Measurements from ENCODE around the gene KIF3C. TPM values are rescaled to one million over a fixed set of nuclear protein-coding genes. Genes with fewer than 3 reads are reported as not detected.

KIF3C gene
- total and polyA plus RNA-seq, 2 experiments from 2014 or later: 7.0 to 7.2 TPM

DNA sequence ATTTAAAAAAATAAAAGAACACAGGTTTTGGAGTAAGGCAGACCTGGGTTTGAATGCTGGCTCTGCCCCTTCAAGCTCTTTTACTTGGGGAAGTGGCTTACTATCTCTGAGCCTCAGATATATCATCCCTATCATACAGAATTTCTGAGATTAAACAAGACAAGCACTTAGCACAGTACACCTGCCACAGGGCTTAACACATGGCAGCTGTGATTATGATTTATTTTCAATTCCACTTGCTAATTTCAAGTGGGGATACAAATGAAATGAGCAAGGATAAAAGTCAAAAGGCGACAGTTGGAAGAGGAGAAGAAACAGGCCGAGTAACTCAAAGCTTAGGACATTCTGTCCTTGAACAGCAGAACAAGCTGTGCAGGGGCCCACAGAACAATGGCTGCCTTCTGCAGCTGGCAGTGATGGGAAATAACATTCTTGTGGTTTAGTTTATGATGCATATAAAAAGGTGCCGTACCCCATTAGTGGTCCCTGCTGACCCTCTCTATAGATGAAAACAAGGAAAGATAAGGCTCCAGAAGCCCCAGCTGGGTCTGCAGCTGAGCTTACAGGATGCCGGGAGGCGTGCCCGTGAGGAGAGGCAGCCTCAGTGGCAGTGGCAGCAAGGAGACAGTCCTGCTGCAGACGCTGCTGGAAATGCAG is 45.3 kb downstream of the KIF3C start:
- Histone ChIP-seq H3K4me1 (ENCODE audit: insufficient read depth) (no peaks in the 10 kb centered on the region), H3K36me3 (ENCODE audit: low read depth) (no peaks in the 10 kb centered on the region), H3K79me2 (ENCODE audit: insufficient read depth) (no peaks in the 10 kb centered on the region), H2AFZ (no peak overlapping the region), H3F3A (ENCODE audit: insufficient read depth) (no peaks in the 10 kb centered on the region), H3K9me3 (ENCODE audit: low read depth) (no peaks in the 10 kb centered on the region), H3K27me3 (replicated peaks; ENCODE audit: insufficient read depth) (no peaks in the 10 kb centered on the region), H3K9me2 (ENCODE audit: insufficient read depth) (no peaks in the 10 kb centered on the region), H3K4me2 (ENCODE audit: unreplicated experiment) (no peak overlapping the region), H3K4me3 (no peak overlapping the region), H3K27ac (no peak overlapping the region), H4K20me1 (ENCODE audit: insufficient read depth) (no peaks in the 10 kb centered on the region), H3K9ac (no peak overlapping the region)
- 83 to 87% methylated on average over 7 of the region's 7 CpGs for WGBS, 2 experiments (ENCODE audit: low coverage in 1 of 2, low lambda C conversion rate in 2 of 2, missing lambda C conversion rate in 2 of 2)
- TF ChIP-seq EZH2 (IDR thresholded peaks at IDR 0.05; ENCODE audit: insufficient read depth, poor library complexity, severe bottlenecking): no peak
- TF ChIP-seq EZH2phosphoT487 (IDR thresholded peaks at IDR 0.05; ENCODE audit: insufficient read depth, low read depth): no peak
- in situ Hi-C loops (cut with MboI): no loop called here
- DNase-seq: no peak

DNA sequence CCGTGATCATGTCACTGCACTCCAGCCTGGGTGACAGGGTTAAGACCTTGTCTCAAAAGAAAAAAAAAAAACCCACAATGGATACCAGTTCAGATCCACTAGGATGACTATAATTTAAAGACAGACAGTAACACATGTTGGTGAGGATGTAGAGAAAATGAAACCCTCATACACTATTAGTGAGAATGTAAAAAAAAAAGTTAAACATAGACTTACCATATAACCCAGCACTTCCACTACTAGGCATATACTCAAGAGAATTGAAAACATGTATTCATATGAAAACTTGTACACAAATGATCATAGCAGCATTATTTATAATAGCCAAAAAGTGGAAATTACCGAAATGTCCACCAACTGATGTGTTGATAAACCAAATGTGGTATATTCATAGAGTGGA is 48.7 kb downstream of the KIF3C start:
- H3K79me2 ChIP-seq (ENCODE audit: insufficient read depth): no peaks in the 10 kb centered on the region
- no peaks in the 10 kb centered on the region for H3K27me3 ChIP-seq (replicated peaks; ENCODE audit: insufficient read depth)
- H4K20me1 ChIP-seq (ENCODE audit: insufficient read depth): no peaks in the 10 kb centered on the region
- no peak overlapping the region for H3K4me2 ChIP-seq (ENCODE audit: unreplicated experiment)
- H3F3A ChIP-seq (ENCODE audit: insufficient read depth): no peaks in the 10 kb centered on the region
- no peak overlapping the region for H3K9ac ChIP-seq
- no peak overlapping the region for H2AFZ ChIP-seq
- no peaks in the 10 kb centered on the region for H3K9me3 ChIP-seq (ENCODE audit: low read depth)
- in situ Hi-C loops (cut with MboI): no loop called here
- no peaks in the 10 kb centered on the region for H3K9me2 ChIP-seq (ENCODE audit: insufficient read depth)
- H3K36me3 ChIP-seq (ENCODE audit: low read depth): no peaks in the 10 kb centered on the region; the same call in 1 of the 2 replicates
- no peaks in the 10 kb centered on the region for H3K4me1 ChIP-seq (ENCODE audit: insufficient read depth)
- WGBS, 2 experiments (ENCODE audit: low coverage in 1 of 2, low lambda C conversion rate in 2 of 2, missing lambda C conversion rate in 2 of 2): 96 to 100% methylated on average over 2 of the region's 2 CpGs
- TF ChIP-seq EZH2phosphoT487 (IDR thresholded peaks at IDR 0.05; ENCODE audit: insufficient read depth, low read depth) (no peak), EZH2 (IDR thresholded peaks at IDR 0.05; ENCODE audit: insufficient read depth, poor library complexity, severe bottlenecking) (no peak)
- no peak for DNase-seq
- no peak overlapping the region for H3K27ac ChIP-seq
- H3K4me3 ChIP-seq: no peak overlapping the region

DNA sequence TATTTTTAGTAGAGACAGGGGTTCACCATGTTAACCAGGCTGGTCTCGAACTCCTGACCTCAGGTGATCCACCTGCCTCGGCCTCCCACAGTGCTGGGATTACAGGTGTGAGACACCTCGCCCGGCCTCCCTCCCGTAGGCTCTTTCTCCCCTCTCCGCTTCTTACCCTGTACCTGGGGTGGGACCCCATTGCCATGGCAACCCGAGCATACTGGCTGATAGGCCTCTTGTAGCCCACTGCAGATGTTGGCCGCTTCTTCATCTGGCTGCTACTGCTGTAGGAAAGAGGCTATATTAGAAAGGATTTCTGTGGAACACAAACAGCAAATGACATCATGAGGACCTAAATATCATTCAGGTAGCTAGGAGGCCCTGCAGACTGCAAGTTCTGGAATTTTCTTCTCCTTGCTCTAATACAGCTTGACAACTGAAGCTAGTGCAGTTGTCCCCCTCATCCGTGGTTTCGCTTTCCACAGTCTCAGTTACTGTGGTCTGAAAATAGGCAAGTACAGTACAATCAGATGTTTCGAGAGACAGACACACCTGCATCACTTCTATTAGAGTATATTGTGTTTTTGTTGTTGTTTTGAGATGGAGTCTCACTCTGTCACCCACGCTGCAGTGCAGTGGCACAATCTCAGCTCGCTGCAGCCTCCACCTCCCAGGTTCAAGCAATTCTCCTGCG is 52.4 kb downstream of the KIF3C start:
- H3K4me2 ChIP-seq (ENCODE audit: unreplicated experiment): no peak overlapping the region
- no peak overlapping the region for H3K4me3 ChIP-seq
- H2AFZ ChIP-seq: no peak overlapping the region
- 95 to 97% methylated on average over 14 of the region's 14 CpGs for WGBS, 2 experiments (ENCODE audit: low coverage in 1 of 2, low lambda C conversion rate in 2 of 2, missing lambda C conversion rate in 2 of 2)
- no peak for DNase-seq
- no peaks in the 10 kb centered on the region for H3K9me3 ChIP-seq (ENCODE audit: low read depth)
- no peaks in the 10 kb centered on the region for H3K4me1 ChIP-seq (ENCODE audit: insufficient read depth)
- H3F3A ChIP-seq (ENCODE audit: insufficient read depth): no peaks in the 10 kb centered on the region
- no peaks in the 10 kb centered on the region for H3K9me2 ChIP-seq (ENCODE audit: insufficient read depth)
- H3K79me2 ChIP-seq (ENCODE audit: insufficient read depth): no peaks in the 10 kb centered on the region
- no peaks in the 10 kb centered on the region for H4K20me1 ChIP-seq (ENCODE audit: insufficient read depth)
- H3K9ac ChIP-seq: no peak overlapping the region
- H3K27ac ChIP-seq: no peak overlapping the region
- H3K27me3 ChIP-seq (replicated peaks; ENCODE audit: insufficient read depth): no peaks in the 10 kb centered on the region
- TF ChIP-seq EZH2phosphoT487 (IDR thresholded peaks at IDR 0.05; ENCODE audit: insufficient read depth, low read depth) (no peak), EZH2 (IDR thresholded peaks at IDR 0.05; ENCODE audit: insufficient read depth, poor library complexity, severe bottlenecking) (no peak)
- in situ Hi-C loops (cut with MboI): no loop called here
- H3K36me3 ChIP-seq (ENCODE audit: low read depth): no peaks in the 10 kb centered on the region; the same call in 1 of the 2 replicates

DNA sequence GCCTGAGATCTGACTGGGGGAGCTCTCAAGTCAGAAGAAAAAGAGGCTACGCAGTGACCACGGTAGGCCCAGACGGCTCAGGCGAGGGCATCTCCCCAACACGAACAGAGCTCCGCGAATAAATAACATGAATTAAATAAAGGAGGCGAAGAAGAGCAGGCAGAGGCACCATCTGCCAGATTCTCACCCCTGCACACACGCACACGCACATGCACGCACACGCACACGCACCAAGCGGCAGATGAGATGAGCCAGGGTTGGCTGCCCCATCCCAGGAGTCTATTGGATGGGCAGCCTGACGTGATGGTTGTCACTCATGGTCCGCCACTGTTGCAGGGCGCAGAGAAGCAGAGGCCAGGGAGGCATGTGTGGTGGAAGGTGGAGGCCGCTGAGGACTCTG is 53.6 kb downstream of the KIF3C start:
- Histone ChIP-seq H2AFZ (no peak overlapping the region), H3K9ac (no peak overlapping the region), H4K20me1 (ENCODE audit: insufficient read depth) (no peaks in the 10 kb centered on the region), H3K9me3 (ENCODE audit: low read depth) (no peaks in the 10 kb centered on the region), H3K27ac (no peak overlapping the region), H3K4me2 (ENCODE audit: unreplicated experiment) (no peak overlapping the region), H3K4me1 (ENCODE audit: insufficient read depth) (no peaks in the 10 kb centered on the region), H3K9me2 (ENCODE audit: insufficient read depth) (no peaks in the 10 kb centered on the region), H3F3A (ENCODE audit: insufficient read depth) (no peaks in the 10 kb centered on the region), H3K36me3 (ENCODE audit: low read depth) (no peaks in the 10 kb centered on the region; the same call in 1 of the 2 replicates), H3K79me2 (ENCODE audit: insufficient read depth) (no peaks in the 10 kb centered on the region), H3K4me3 (no peak overlapping the region), H3K27me3 (replicated peaks; ENCODE audit: insufficient read depth) (no peaks in the 10 kb centered on the region)
- WGBS, 2 experiments (ENCODE audit: low coverage in 1 of 2, low lambda C conversion rate in 2 of 2, missing lambda C conversion rate in 2 of 2): 96 to 98% methylated on average over 18 of the region's 18 CpGs
- TF ChIP-seq EZH2phosphoT487 (IDR thresholded peaks at IDR 0.05; ENCODE audit: insufficient read depth, low read depth) (no peak), EZH2 (IDR thresholded peaks at IDR 0.05; ENCODE audit: insufficient read depth, poor library complexity, severe bottlenecking) (no peak)
- in situ Hi-C loops (cut with MboI): no loop called here
- no peak for DNase-seq

Data from GM23248 (cell line).